Measurements from ENCODE around the gene GSTT4.
"Not testable (repeated sequence)": the region's sequence is repeated elsewhere in the genome, so short reads cannot be mapped to it uniquely, and the experiment has no call there.

The GSTT4 gene

GRCh38 chr22:23949764-23950163 lies 55.5 kb downstream of the GSTT4 start:
- DNase-seq, result not testable (repeated sequence)

Data from CD4-positive, alpha-beta T cell treated with Interferon gamma for 1 hour (primary cell).